MM.1S (cell line): ENCODE measurements around the gene DCUN1D1.

Experiments
- DNase-seq: peaks from one replicate; pipeline ENCODE4 v3.0.0-alpha.2; 2015
- H2AFZ ChIP-seq: fragments of 300-600 bp; sonication (generic); 2 replicates; pipeline ENCODE4 v1.6.0; 2016; ENCODE audit warnings: antibody characterized with exemption, low read length
- H3F3A ChIP-seq: fragments of 300-600 bp; sonication (generic); 2 replicates; pipeline ENCODE4 v1.6.1; 2016; ENCODE audit warnings: mild to moderate bottlenecking, antibody characterized with exemption, low read length, moderate library complexity, mixed read lengths; ENCODE audit not compliant: insufficient read depth
- H3K27ac ChIP-seq: fragments of 300-600 bp; sonication (generic); 2 replicates; pipeline ENCODE4 v1.5.1; 2016; ENCODE audit warnings: mild to moderate bottlenecking, low read length
- H3K27me3 ChIP-seq: fragments of 300-600 bp; sonication (generic); replicated peaks from 2 replicates; pipeline ENCODE4 v1.6.0; 2016; ENCODE audit warnings: low read length; ENCODE audit not compliant: insufficient read depth
- H3K36me3 ChIP-seq: fragments of 300-600 bp; sonication (generic); replicated peaks from 2 replicates; pipeline ENCODE4 v1.6.1; 2016; ENCODE audit warnings: mild to moderate bottlenecking, low read length, mixed read lengths; ENCODE audit not compliant: insufficient read depth
- H3K4me1 ChIP-seq: fragments of 300-600 bp; sonication (generic); 2 replicates; pipeline ENCODE4 v1.6.1; 2016; ENCODE audit warnings: low read length, mixed read lengths
- H3K4me2 ChIP-seq: fragments of 300-600 bp; sonication (generic); 2 replicates; pipeline ENCODE4 v1.6.0; 2016; ENCODE audit warnings: low read depth, low read length
- H3K4me3 ChIP-seq: fragments of 300-600 bp; sonication (generic); 2 replicates; pipeline ENCODE4 v1.5.1; 2016; ENCODE audit warnings: low read length, mixed read lengths
- H3K79me2 ChIP-seq: fragments of 300-600 bp; sonication (generic); 2 replicates; pipeline ENCODE4 v1.6.1; 2016; ENCODE audit warnings: mixed run types, low read length, mixed read lengths
- H3K9ac ChIP-seq: fragments of 300-600 bp; sonication (generic); 2 replicates; pipeline ENCODE4 v1.6.1; 2016; ENCODE audit warnings: low read length, mixed read lengths
- H3K9me2 ChIP-seq: fragments of 300-600 bp; sonication (generic); replicated peaks from 2 replicates; pipeline ENCODE4 v1.6.1; 2016; ENCODE audit warnings: mild to moderate bottlenecking, low read length, mixed read lengths; ENCODE audit not compliant: insufficient read depth
- H3K9me3 ChIP-seq: fragments of 300-600 bp; sonication (generic); replicated peaks from 2 replicates; pipeline ENCODE4 v1.6.1; 2016; ENCODE audit warnings: mild to moderate bottlenecking, low read length, mixed read lengths; ENCODE audit not compliant: insufficient read depth
- H4K20me1 ChIP-seq: fragments of 300-600 bp; sonication (generic); 2 replicates; pipeline ENCODE4 v1.6.1; 2016; ENCODE audit warnings: mild to moderate bottlenecking, low read length, moderate library complexity, mixed read lengths; ENCODE audit not compliant: insufficient read depth
- EZH2 ChIP-seq: fragments of 300-600 bp; sonication (generic); optimal IDR thresholded peaks from 2 replicates; pipeline ENCODE3; 2017; ENCODE audit warnings: low read depth, mild to moderate bottlenecking, antibody characterized with exemption, low read length, mixed read lengths
- EZH2phosphoT487 ChIP-seq: fragments of 300-600 bp; sonication (generic); IDR thresholded peaks from 2 replicates; pipeline ENCODE4 v1.6.1; 2018; ENCODE audit warnings: antibody characterized with exemption, low read length
- TF ChIP-seq, protein P1 (sequence below): fragments of 300-600 bp; sonication (generic); IDR thresholded peaks from 2 replicates; pipeline ENCODE4 v1.5.1; 2016; ENCODE audit warnings: antibody characterized with exemption, low read length, mixed read lengths

The DCUN1D1 gene

DNA sequence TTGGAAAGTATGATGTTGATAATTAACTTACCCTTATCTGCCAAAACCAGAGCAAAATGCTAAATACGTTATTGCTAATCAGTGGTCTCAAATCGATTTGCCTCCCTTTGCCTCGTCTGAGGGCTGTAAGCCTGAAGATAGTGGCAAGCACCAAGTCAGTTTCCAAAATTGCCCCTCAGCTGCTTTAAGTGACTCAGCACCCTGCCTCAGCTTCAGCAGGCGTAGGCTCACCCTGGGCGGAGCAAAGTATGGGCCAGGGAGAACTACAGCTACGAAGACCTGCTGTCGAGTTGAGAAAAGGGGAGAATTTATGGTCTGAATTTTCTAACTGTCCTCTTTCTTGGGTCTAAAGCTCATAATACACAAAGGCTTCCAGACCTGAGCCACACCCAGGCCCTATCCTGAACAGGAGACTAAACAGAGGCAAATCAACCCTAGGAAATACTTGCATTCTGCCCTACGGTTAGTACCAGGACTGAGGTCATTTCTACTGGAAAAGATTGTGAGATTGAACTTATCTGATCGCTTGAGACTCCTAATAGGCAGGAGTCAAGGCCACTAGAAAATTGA, 59.7 kb downstream of the DCUN1D1 start:
- no peaks in the 10 kb centered on the region for H3K9me2 ChIP-seq
- H3F3A ChIP-seq, result peaks cover 13% of the 10 kb centered on the region
- H3K4me3 ChIP-seq, result no peak overlapping the region
- H3K36me3 ChIP-seq, result no peaks in the 10 kb centered on the region
- H3K9ac ChIP-seq, result no peak overlapping the region
- H3K27me3 ChIP-seq, result no peaks in the 10 kb centered on the region
- no peak overlapping the region for H3K27ac ChIP-seq
- H3K4me1 ChIP-seq, result peaks cover 11% of the 10 kb centered on the region
- no peaks in the 10 kb centered on the region for H4K20me1 ChIP-seq
- no peak overlapping the region for H2AFZ ChIP-seq
- H3K79me2 ChIP-seq, result no peaks in the 10 kb centered on the region
- DNase-seq, result no peak
- no peak overlapping the region for H3K4me2 ChIP-seq
- no peaks in the 10 kb centered on the region for H3K9me3 ChIP-seq
- TF ChIP-seq EZH2, result no peak
- TF ChIP-seq EZH2phosphoT487, result no peak
- TF ChIP-seq, protein P1, sequence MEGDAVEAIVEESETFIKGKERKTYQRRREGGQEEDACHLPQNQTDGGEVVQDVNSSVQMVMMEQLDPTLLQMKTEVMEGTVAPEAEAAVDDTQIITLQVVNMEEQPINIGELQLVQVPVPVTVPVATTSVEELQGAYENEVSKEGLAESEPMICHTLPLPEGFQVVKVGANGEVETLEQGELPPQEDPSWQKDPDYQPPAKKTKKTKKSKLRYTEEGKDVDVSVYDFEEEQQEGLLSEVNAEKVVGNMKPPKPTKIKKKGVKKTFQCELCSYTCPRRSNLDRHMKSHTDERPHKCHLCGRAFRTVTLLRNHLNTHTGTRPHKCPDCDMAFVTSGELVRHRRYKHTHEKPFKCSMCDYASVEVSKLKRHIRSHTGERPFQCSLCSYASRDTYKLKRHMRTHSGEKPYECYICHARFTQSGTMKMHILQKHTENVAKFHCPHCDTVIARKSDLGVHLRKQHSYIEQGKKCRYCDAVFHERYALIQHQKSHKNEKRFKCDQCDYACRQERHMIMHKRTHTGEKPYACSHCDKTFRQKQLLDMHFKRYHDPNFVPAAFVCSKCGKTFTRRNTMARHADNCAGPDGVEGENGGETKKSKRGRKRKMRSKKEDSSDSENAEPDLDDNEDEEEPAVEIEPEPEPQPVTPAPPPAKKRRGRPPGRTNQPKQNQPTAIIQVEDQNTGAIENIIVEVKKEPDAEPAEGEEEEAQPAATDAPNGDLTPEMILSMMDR, result no peak

DNA sequence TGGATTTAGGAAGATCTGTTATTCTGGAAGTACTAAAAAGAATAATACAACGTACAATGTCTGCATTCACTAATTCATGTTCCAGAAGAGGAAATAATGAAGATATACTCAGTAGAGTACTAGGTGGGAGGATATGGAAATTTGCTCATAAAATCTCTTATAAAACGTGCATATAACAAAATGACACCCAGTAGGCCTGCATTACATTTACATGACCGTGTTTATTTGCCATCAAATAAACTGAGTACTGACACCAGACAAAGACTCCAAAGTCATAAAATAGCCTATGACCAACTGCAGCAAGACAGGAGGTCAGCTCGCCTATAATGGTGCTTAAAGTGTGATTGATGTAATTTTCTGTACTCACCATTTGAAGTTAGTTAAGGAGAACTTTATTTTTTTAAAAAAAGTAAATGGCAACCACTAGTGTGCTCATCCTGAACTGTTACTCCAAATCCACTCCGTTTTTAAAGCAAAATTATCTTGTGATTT, 60.4 kb downstream of the DCUN1D1 start:
- no peak for DNase-seq
- Histone ChIP-seq H3K79me2 (no peaks in the 10 kb centered on the region), H3K36me3 (0 out of 2 replicates have a peak, but pooled peaks cover under 1% of the 10 kb centered on the region), H3F3A (peaks cover 7% of the 10 kb centered on the region), H3K9me3 (no peaks in the 10 kb centered on the region), H3K27me3 (no peaks in the 10 kb centered on the region), H3K4me1 (peaks cover 6% of the 10 kb centered on the region), H3K27ac (no peak overlapping the region), H3K4me3 (no peak overlapping the region), H2AFZ (no peak overlapping the region), H3K9ac (no peak overlapping the region), H3K4me2 (no peak overlapping the region), H4K20me1 (no peaks in the 10 kb centered on the region), H3K9me2 (no peaks in the 10 kb centered on the region)
- TF ChIP-seq EZH2phosphoT487 (no peak), EZH2 (no peak)
- TF ChIP-seq, protein P1, result no peak

DNA sequence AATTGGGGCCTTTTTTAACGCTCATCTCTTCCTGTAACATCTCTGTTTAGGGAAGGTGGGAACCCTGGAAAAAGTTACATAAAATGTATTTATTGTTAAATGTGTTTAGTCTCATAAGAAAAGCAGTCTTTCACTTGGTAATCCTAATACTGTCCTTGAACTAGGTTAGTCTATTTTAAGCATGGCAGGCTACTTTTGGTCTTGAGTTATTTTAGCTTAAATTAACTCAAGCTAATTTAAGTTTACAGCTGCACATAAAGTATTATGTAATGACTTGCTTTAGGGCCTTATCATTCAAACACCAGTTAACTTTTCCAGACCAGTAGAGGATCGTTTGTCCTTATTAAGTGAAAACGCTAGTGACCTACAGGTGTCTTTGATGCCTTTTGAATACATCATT, 63.2 kb downstream of the DCUN1D1 start:
- Histone ChIP-seq H3K9ac (no peak overlapping the region), H3K4me2 (no peak overlapping the region), H3K27ac (no peak overlapping the region), H3K4me1 (peaks cover 12% of the 10 kb centered on the region), H3K4me3 (no peak overlapping the region), H3K9me2 (no peaks in the 10 kb centered on the region), H3K36me3 (0 out of 2 replicates have a peak, but pooled peaks cover 4% of the 10 kb centered on the region), H3F3A (peaks cover 14% of the 10 kb centered on the region), H3K27me3 (no peaks in the 10 kb centered on the region), H4K20me1 (no peaks in the 10 kb centered on the region), H2AFZ (no peak overlapping the region), H3K9me3 (no peaks in the 10 kb centered on the region), H3K79me2 (no peaks in the 10 kb centered on the region)
- no peak for TF ChIP-seq EZH2phosphoT487
- no peak for TF ChIP-seq EZH2
- TF ChIP-seq, protein P1, result no peak
- DNase-seq, result no peak
